Hepatocyte (in vitro differentiated cells): Measurements from ENCODE around the gene CARD11. TPM values are rescaled to one million over a fixed set of nuclear protein-coding genes. Genes with fewer than 3 reads are reported as not detected.
A peak's percentile ranks its signal among the peaks of the same experiment; 100 is the strongest.

ENCODE experiments used
- DNase-seq: peaks from one replicate; pipeline ENCODE4 v3.0.0-alpha.2; 2016; ENCODE audit warnings: low spot score
- H2AFZ ChIP-seq: fragments of 200-600 bp; sonication (generic); 2 replicates; pipeline ENCODE4 v1.6.0; 2016; ENCODE audit warnings: antibody characterized with exemption, mild to moderate bottlenecking
- H3K27ac ChIP-seq: fragments of 200-600 bp; sonication (generic); 2 replicates; pipeline ENCODE4 v1.5.1; 2016; ENCODE audit warnings: mild to moderate bottlenecking
- H3K27me3 ChIP-seq: fragments of 200-600 bp; sonication (generic); 2 replicates; pipeline ENCODE4 v1.6.1; 2016
- H3K36me3 ChIP-seq: fragments of 200-600 bp; sonication (generic); replicated peaks from 2 replicates; pipeline ENCODE4 v1.5.1; 2016; ENCODE audit warnings: low read depth; ENCODE audit not compliant: insufficient read depth
- H3K4me1 ChIP-seq: fragments of 200-600 bp; sonication (generic); 2 replicates; pipeline ENCODE4 v1.5.1; 2016; ENCODE audit warnings: mild to moderate bottlenecking, moderate library complexity; ENCODE audit not compliant: insufficient read depth
- H3K4me2 ChIP-seq: fragments of 200-600 bp; sonication (generic); 2 replicates; pipeline ENCODE4 v1.6.0; 2016
- H3K4me3 ChIP-seq: fragments of 200-600 bp; sonication (generic); 2 replicates; pipeline ENCODE4 v1.5.1; 2016; ENCODE audit warnings: mild to moderate bottlenecking
- H3K79me2 ChIP-seq: fragments of 200-600 bp; sonication (generic); 2 replicates; pipeline ENCODE4 v1.6.0; 2017; ENCODE audit warnings: mild to moderate bottlenecking
- H3K9me2 ChIP-seq: fragments of 200-600 bp; sonication (generic); replicated peaks from 2 replicates; pipeline ENCODE4 v1.6.0; 2017; ENCODE audit warnings: mild to moderate bottlenecking; ENCODE audit not compliant: insufficient read depth
- H3K9me3 ChIP-seq: fragments of 200-600 bp; sonication (generic); 2 replicates; pipeline ENCODE4 v1.5.1; 2016; ENCODE audit warnings: low read depth, mild to moderate bottlenecking
- H4K20me1 ChIP-seq: fragments of 200-600 bp; sonication (generic); 2 replicates; pipeline ENCODE4 v1.6.0; 2016; ENCODE audit warnings: mild to moderate bottlenecking; ENCODE audit not compliant: insufficient read depth, poor library complexity, severe bottlenecking
- CTCF ChIP-seq: fragments of 200-600 bp; sonication (generic); IDR thresholded peaks from 2 replicates; pipeline ENCODE4 v1.5.1; 2016; ENCODE audit warnings: antibody characterized with exemption, mild to moderate bottlenecking; ENCODE audit not compliant: poor library complexity
- EZH2 ChIP-seq: fragments of 200-600 bp; sonication (generic); IDR thresholded peaks from 2 replicates; pipeline ENCODE4 v1.6.1; 2016; ENCODE audit warnings: antibody characterized with exemption, mild to moderate bottlenecking, borderline replicate concordance
- EZH2phosphoT487 ChIP-seq: fragments of 200-600 bp; sonication (generic); IDR thresholded peaks from one replicate; pipeline ENCODE4 v1.6.1; 2018; ENCODE audit warnings: antibody characterized with exemption, mild to moderate bottlenecking, low read depth, moderate library complexity; ENCODE audit not compliant: unreplicated experiment, severe bottlenecking
- WGBS: methylation state at CpG from one replicate; pipeline ENCODE4 v1.1.6; 2016; ENCODE audit warnings: low lambda C conversion rate; ENCODE audit errors: missing lambda C conversion rate; 5-methylcytosine and 5-hydroxymethylcytosine counted together
- polyA plus RNA-seq: library from polyadenylated mRNA; unstranded; fragments of >200 nt; fragmentation: Nextera tagmentation; extraction: Ambion mirVana; gene quantifications from 2 replicates; pipeline ENCODE4 v1.2.1, GENCODE V29; 2016
- total RNA-seq: library from RNA; depleted of rRNA; stranded (reverse); fragments of >200 nt; gene quantifications from 2 replicates; pipeline ENCODE4 v1.2.3, GENCODE V29; 2014

Gene CARD11
- total and polyA plus RNA-seq, 2 experiments from 2014 or later = 9.6 to 10.9 TPM

- H3K36me3 ChIP-seq = no peaks in the 10 kb centered on the region
- H4K20me1 ChIP-seq = no peaks in the 10 kb centered on the region
- WGBS = 51% methylated on average over 11 of the region's 11 CpGs
- H3K9me3 ChIP-seq = no peaks in the 10 kb centered on the region
- no peaks in the 10 kb centered on the region for H3K4me1 ChIP-seq
- no peaks in the 10 kb centered on the region for H3K27me3 ChIP-seq
- TF ChIP-seq EZH2phosphoT487 (no peak), CTCF (peak; percentile 34)
- H3K9me2 ChIP-seq = no peaks in the 10 kb centered on the region
- no peak overlapping the region for H3K27ac ChIP-seq
- H3K4me3 ChIP-seq = no peak overlapping the region
- DNase-seq = peak; percentile 26
- H3K4me2 ChIP-seq = no peak overlapping the region
- no peak overlapping the region for H2AFZ ChIP-seq
- no peaks in the 10 kb centered on the region for H3K79me2 ChIP-seq
Measured at GRCh38 chr7:3089493-3089892, 45.8 kb upstream of the CARD11 start.

DNA sequence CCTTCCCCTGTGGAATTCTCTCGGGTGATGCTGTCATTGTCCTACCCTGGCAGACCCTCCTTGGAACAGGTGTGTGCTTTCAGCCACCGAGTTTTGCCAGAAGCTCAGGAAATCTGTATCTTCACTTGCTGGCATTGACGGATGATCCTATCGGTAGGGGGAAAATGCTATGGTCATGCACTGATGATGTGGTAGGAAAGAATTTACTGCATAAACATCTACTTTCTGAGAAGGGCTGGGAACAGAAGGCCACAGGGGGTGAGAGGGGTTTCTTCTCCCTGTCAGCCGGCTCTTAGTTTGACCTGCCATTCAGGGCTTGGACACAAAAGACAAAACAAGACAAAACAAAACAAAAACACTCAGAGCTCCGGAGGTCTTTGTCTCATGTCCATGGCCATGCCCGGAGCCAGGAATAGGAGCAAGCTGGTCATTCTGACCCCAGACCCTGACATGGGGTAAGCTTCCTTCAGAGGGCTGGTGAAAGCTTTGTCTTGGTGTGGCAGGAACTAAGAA, 43.6 kb upstream of the CARD11 start:
- Histone ChIP-seq H2AFZ (no peak overlapping the region), H3K4me1 (no peaks in the 10 kb centered on the region), H3K4me3 (no peak overlapping the region), H3K9me3 (no peaks in the 10 kb centered on the region), H3K9me2 (no peaks in the 10 kb centered on the region), H3K79me2 (no peaks in the 10 kb centered on the region), H3K4me2 (peak overlapping the region; percentile 49), H4K20me1 (no peaks in the 10 kb centered on the region), H3K27me3 (no peaks in the 10 kb centered on the region), H3K27ac (no peak overlapping the region), H3K36me3 (no peaks in the 10 kb centered on the region)
- peak; percentile 19 for DNase-seq
- WGBS = 52% methylated on average over 7 of the region's 7 CpGs
- TF ChIP-seq CTCF (no peak), EZH2phosphoT487 (no peak), EZH2 (no peak)

DNA sequence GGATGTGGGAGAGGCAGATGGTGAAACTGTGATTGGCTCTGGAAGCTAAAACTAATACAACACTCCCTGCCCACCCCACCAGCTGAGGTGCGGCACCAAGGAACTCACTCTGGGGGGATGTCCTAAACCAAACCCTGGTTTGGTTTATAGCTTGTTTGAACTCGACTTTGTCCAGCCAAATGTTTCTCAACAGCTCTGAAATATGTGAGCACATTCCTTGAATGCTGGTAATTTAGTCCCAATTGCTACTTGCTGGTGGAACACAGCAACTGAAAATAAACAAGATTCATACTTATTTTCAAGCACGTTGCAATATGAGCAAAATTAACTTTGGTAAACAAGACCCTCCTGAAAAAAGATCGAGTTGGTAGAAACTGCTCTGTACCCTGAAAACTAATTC, 39.7 kb upstream of the CARD11 start:
- H3K9me3 ChIP-seq = no peaks in the 10 kb centered on the region
- 59% methylated on average over 4 of the region's 4 CpGs for WGBS
- no peak overlapping the region for H3K4me3 ChIP-seq
- no peaks in the 10 kb centered on the region for H3K4me1 ChIP-seq
- no peak overlapping the region for H2AFZ ChIP-seq
- no peak overlapping the region for H3K4me2 ChIP-seq
- no peaks in the 10 kb centered on the region for H3K79me2 ChIP-seq
- no peaks in the 10 kb centered on the region for H4K20me1 ChIP-seq
- no peak overlapping the region for H3K27ac ChIP-seq
- DNase-seq = no peak
- no peaks in the 10 kb centered on the region for H3K36me3 ChIP-seq
- TF ChIP-seq EZH2phosphoT487 (no peak), EZH2 (no peak)
- no peaks in the 10 kb centered on the region for H3K27me3 ChIP-seq
- no peaks in the 10 kb centered on the region for H3K9me2 ChIP-seq

DNA sequence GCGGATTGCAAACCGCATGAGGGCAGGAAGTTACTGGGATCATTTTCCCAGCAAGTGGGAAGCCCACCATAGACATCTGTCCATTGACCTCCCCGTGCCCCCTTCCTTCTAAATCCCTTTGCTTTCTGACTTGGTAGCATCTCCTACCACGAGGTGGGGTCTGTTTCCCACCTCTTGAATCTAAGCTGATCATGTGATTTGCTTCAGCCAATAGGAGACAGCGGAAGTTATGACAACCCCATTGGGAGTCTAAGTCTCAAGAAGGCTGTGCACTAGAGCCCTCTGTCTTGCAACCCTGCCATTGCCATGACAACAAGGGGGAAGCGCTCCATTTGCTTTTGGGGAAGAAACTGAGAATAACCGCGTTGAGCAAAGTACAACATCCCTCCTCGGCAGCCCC, 39.2 kb upstream of the CARD11 start:
- Histone ChIP-seq H3K27me3 (no peaks in the 10 kb centered on the region), H3K9me2 (no peaks in the 10 kb centered on the region), H3K27ac (no peak overlapping the region), H3K9me3 (no peaks in the 10 kb centered on the region), H3K4me1 (no peaks in the 10 kb centered on the region), H4K20me1 (no peaks in the 10 kb centered on the region), H3K79me2 (no peaks in the 10 kb centered on the region), H3K4me3 (no peak overlapping the region), H3K36me3 (no peaks in the 10 kb centered on the region), H3K4me2 (no peak overlapping the region), H2AFZ (no peak overlapping the region)
- no peak for DNase-seq
- TF ChIP-seq EZH2 = no peak
- no peak for TF ChIP-seq CTCF
- TF ChIP-seq EZH2phosphoT487 = no peak
- 83% methylated on average over 9 of the region's 9 CpGs for WGBS
